Choroid plexus epithelial cell (primary cell): ENCODE results near the gene CFAP99.

Experiments
- DNase-seq: peaks from one replicate; pipeline ENCODE4 v3.0.0-alpha.2; 2010; ENCODE audit warnings: low read depth
- H3K4me3 ChIP-seq: 2 replicates; pipeline ENCODE4 v1.5.1; 2011; ENCODE audit warnings: low read depth, mild to moderate bottlenecking, control low read depth, low read length, moderate library complexity
- CTCF ChIP-seq: conservative IDR thresholded peaks from 2 replicates; pipeline ENCODE4 v1.5.1; 2011; ENCODE audit warnings: low read depth, mild to moderate bottlenecking, control low read depth, inconsistent platforms, low read length, moderate library complexity

CFAP99 gene

GRCh38 chr4:2510351-2511259, 91.8 kb downstream of the CFAP99 start:
- H3K4me3 ChIP-seq = no peak overlapping the region
- TF ChIP-seq CTCF = no peak
- DNase-seq = no peak

GRCh38 chr4:2511645-2512131, 92.9 kb downstream of the CFAP99 start:
- TF ChIP-seq CTCF = no peak
- no peak overlapping the region for H3K4me3 ChIP-seq
- no peak for DNase-seq
